Glomerular endothelial cell (primary cell): Measurements from ENCODE around the gene NDRG3. TPM values are rescaled to one million over a fixed set of nuclear protein-coding genes. Genes with fewer than 3 reads are reported as not detected.
"Not testable (repeated sequence)": the region's sequence is repeated elsewhere in the genome, so short reads cannot be mapped to it uniquely, and the experiment has no call there.

Experiments used
- DNase-seq: peaks from one replicate; pipeline ENCODE4 v3.0.0-alpha.2; 2011; ENCODE audit warnings: low read depth, low spot score; ENCODE audit errors: extremely low read depth
- total RNA-seq: library from RNA; depleted of rRNA; stranded (reverse); fragments of >200 nt; gene quantifications from 2 replicates; pipeline ENCODE4 v1.2.3, GENCODE V29; 2015

The NDRG3 gene
- total RNA-seq, 1 donor from 2014 or later: 21.0 TPM

GRCh38 chr20:36614781-36615557 lies 130.9 kb downstream of the NDRG3 start:
- no peak for DNase-seq

- DNase-seq: no peak
These were observed 131.9 kb downstream of the NDRG3 start for GRCh38 chr20:36613974-36614373.

- no peak for DNase-seq
These were observed 134.3 kb downstream of the NDRG3 start for GRCh38 chr20:36611625-36612024.

DNA sequence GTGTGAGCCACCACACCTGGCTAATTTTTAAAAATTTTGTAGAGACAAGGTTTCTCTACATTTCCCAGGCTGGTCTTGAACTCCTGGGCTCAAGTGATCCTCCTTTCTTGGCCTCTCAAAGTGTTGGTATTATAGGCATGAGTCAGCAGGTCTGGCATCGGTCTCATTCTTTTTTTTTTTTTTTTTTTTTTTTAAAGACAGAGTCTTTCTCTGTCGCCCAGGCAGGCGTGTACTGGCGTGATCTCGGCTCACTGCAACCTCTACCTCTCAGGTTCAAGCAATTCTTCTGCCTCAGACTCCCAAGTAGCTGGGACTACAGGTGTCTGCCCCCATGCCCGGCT lies 137.5 kb downstream of the NDRG3 start:
- not testable (repeated sequence) for DNase-seq

DNA sequence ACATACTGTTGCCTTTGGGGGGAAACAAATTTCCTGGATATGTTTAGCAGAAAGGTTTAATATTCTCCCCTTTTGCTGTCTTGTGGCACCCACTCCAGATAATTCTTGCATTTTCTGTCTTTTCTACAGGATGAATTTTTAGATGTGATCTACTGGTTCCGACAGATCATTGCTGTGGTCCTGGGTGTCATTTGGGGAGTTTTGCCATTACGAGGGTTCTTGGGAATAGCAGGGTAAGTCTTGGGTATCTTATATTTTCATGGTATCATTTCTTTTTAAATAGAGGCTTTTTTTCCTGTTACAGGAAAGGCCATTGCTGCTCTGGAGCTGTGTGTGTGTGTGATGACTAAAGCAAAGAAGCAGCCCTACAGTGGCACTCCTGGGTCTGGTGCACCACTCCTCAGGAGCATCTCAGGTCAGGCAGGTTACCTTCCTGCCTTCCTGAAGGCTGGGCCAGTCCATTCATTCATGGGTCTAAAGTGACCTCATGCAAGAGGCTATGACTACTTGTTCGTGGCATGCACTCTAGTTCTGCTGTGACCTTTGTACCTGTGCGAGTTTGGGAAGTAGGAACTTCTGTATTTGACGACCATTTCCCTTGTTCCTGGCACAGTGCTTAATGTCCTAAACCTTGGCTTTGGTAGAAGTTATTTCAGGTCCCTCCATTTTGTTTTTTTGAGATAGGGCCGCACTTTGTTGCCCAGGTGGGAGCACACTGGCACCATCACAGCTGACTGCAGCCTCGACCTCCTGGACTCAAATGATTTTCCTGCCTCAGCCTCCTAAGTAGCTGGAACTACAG lies 138.1 kb downstream of the NDRG3 start:
- no peak for DNase-seq

DNA sequence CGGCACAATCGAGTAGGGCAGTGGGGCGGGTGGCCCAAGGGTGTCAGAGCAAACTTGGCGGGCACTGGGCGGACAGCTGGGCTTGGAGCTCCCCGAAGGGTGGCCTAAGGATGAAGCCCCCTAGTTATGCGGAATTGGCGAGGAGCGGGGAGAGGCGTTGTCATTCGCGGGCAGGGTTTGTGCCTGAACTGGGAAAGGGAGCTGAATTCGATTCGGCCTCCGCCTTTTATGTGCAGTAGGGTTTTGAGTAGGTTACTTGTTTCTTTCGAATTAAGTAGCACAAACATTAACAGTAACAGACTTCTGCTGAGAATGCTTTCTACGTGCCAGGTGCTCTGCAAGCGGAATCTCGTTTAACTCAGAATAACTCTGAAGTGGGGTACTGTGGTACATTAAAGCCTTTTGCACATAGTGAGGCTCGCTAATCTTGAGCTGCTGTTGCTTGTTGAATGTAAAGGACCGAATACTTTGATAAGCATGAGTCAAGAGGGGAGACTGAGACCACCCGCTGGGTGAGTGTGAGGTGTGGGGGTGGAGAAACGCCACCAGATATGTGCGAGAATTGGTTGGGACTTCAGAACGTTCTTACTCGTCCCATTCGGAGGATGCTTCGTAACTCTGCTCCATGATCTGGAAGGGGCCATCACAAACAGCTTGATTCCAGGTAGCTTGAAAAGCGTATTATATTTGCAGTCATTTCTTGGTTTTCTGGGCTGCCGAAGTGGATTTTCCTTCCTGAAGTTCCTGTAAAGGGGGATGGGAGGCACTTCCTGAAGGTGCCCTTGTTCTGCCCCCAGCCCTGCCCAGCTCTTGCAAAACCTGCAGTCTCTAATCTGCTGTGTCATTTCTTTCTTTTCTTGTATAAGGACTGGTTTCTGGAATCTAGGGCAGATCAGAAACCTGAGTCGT lies 139.5 kb downstream of the NDRG3 start:
- no peak for DNase-seq

DNA sequence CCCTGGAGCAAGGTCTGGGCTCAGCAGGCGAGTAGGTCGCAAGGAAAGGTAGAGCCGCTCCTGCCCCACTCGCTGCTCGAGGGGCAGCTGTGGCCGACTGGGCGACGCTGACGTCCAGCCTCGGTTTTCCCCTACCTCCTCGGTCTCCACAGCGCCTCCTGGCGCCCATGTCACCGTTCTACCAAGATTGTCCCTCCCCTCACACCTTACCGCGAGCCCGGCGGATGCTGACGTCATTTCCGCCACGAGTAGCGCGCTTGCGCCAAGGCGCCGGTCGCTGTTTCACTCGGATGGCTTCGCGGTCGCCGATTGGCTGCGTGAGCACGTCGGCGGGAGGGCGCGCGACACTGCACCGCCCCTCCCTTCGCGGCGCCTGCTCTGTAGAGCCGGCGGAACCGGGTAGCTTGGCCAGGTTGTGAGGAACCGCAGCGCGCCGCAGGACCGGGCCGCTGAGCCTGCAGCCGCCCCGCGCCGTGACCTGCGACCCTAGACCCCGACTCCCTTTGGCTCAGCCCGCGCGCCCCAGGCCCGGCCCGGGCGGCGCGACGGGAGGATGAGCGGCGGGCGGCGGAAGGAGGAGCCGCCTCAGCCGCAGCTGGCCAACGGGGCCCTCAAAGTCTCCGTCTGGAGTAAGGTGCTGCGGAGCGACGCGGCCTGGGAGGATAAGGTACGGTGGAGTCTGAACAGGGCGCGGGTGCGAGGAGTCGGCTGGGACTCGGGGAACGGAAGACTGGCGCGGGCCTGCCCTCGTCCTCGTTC lies 140.3 kb downstream of the NDRG3 start, which contains the start of gene RAB5IF:
Gene RAB5IF (plus strand): TSS at position 381 of the 759 bp plus-strand sequence. CDS start 173 bp downstream, at position 554.
- peak; percentile 90 for DNase-seq

GRCh38 chr20:36604952-36605398 lies 140.9 kb downstream of the NDRG3 start:
- no peak for DNase-seq

Other genes starting within 250 kb of the NDRG3 start
- gene MYL9, start 204.6 kb downstream of the NDRG3 start, total RNA-seq: 51.2 and 91.8 TPM in 2 replicates
- 22.2 and 32.6 TPM in 2 replicates for gene TGIF2, start 172.5 kb downstream of the NDRG3 start, total RNA-seq
- gene RAB5IF, start 140.3 kb downstream of the NDRG3 start, total RNA-seq: 128 and 174 TPM in 2 replicates
- gene SLA2, start 99.9 kb downstream of the NDRG3 start, total RNA-seq: not detected in 2 replicates
- gene DSN1, start 27.7 kb upstream of the NDRG3 start, total RNA-seq: 7.5 and 13.3 TPM in 2 replicates
- gene TLDC2, start 130.0 kb upstream of the NDRG3 start, total RNA-seq: not detected in 2 replicates
- gene SAMHD1, start 205.6 kb upstream of the NDRG3 start, total RNA-seq: 45.5 and 95.0 TPM in 2 replicates